ENCODE measurements around the gene ATP1A1. TPM values are rescaled to one million over a fixed set of nuclear protein-coding genes. Genes with fewer than 3 reads are reported as not detected.

Gene ATP1A1
- 89.5 and 164 TPM in 2 replicates for total RNA-seq

GRCh38 chr1:116372651-116373430, at the start of gene ATP1A1:
Gene ATP1A1, plus strand, starts transcription at chr1:116373244. Its CDS starts 268 bp downstream, at chr1:116373512.

Small RNA genes within 50 kb of the gene (small RNA-seq; reads per million reads assigned to genes)
- gene RF00019 (not detected), gene RNU6-817P (not detected)

Other genes starting within 250 kb of the ATP1A1 start
- gene CD58, start 197.8 kb downstream of the ATP1A1 start, total RNA-seq: 2.4 and 6.3 TPM in 2 replicates